A204.1 (cell line): ENCODE results near the gene ACTR8.

Source experiments
- FAIRE-seq: peaks from 2 replicates; lab custom pipeline; 2012; peaks lifted over from hg19 to GRCh38; lab: Jason Lieb, UNC

The ACTR8 gene

GRCh38 chr3:53865732-53866499, 16.0 kb downstream of the ACTR8 start:
- no peak for FAIRE-seq

- no peak for FAIRE-seq
Observed at GRCh38 chr3:53863145-53863544, 18.8 kb downstream of the ACTR8 start.

GRCh38 chr3:53862241-53862640, 19.7 kb downstream of the ACTR8 start:
- no peak for FAIRE-seq

GRCh38 chr3:53860196-53860595, 21.8 kb downstream of the ACTR8 start:
- no peak for FAIRE-seq

- FAIRE-seq: no peak
Observed at GRCh38 chr3:53859178-53859577, 22.8 kb downstream of the ACTR8 start.

GRCh38 chr3:53858096-53858741, 23.7 kb downstream of the ACTR8 start:
- no peak for FAIRE-seq

GRCh38 chr3:53856964-53857363, 25.0 kb downstream of the ACTR8 start:
- FAIRE-seq: no peak

GRCh38 chr3:53850895-53851294, 31.1 kb downstream of the ACTR8 start:
- no peak for FAIRE-seq

- no peak for FAIRE-seq
Observed at GRCh38 chr3:53849916-53850315, 32.0 kb downstream of the ACTR8 start.

- FAIRE-seq: no peak
Observed at GRCh38 chr3:53846851-53847155, 35.1 kb downstream of the ACTR8 start.

- no peak for FAIRE-seq
Observed at GRCh38 chr3:53846134-53846850, 35.7 kb downstream of the ACTR8 start, which contains the start of the genes CHDH and IL17RB. TSS of gene CHDH (minus strand) at chr3:53846419. CDS start at chr3:53824008, 22,411 bp downstream. TSS of gene IL17RB (plus strand) at chr3:53846568. CDS start at chr3:53846589, 21 bp downstream.

- FAIRE-seq: no peak
Observed at GRCh38 chr3:53845881-53846133, 36.1 kb downstream of the ACTR8 start.

- FAIRE-seq: no peak
Observed at GRCh38 chr3:53845103-53845880, 36.7 kb downstream of the ACTR8 start.

- FAIRE-seq: no peak
Observed at GRCh38 chr3:53844262-53845102, 37.5 kb downstream of the ACTR8 start.

GRCh38 chr3:53843195-53844177, 38.5 kb downstream of the ACTR8 start:
- FAIRE-seq: no peak

- no peak for FAIRE-seq
Observed at GRCh38 chr3:53842436-53843194, 39.3 kb downstream of the ACTR8 start.

- FAIRE-seq: no peak
Observed at GRCh38 chr3:53841296-53841695, 40.7 kb downstream of the ACTR8 start.

- no peak for FAIRE-seq
Observed at GRCh38 chr3:53837331-53837730, 44.6 kb downstream of the ACTR8 start.

GRCh38 chr3:53836084-53836872, 45.7 kb downstream of the ACTR8 start:
- FAIRE-seq: no peak
